ENCODE data around the gene SPACA4. TPM values are rescaled to one million over a fixed set of nuclear protein-coding genes. Genes with fewer than 3 reads are reported as not detected.

Gene SPACA4
- total and polyA plus RNA-seq, 9 of the 15 experiments (the other 6 are each of a cell fraction or from before 2014, with no cell fraction given), result not detected

DNA sequence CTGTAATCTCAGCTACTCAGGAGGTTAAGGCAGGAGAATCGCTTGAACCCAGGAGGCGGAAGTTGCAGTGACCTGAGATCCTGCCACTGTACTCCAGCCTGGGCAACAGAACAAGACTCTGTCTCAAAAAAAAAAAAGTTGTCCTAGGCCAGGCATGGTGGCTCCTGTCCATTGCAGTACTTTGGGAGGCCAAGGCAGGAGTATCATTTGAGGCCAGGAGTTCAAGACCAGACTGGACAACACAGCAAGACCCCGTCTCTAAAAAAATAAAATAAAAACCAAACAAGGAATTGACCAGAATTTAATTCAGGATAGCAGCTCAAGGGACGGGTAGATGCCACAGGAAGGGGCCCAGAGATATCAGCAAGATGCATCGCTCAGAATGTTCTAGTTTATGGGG lies 49.7 kb upstream of the SPACA4 start:
- Histone ChIP-seq H3K4me2 (ENCODE audit: insufficient read depth, low read length) (no peak overlapping the region), H3K27ac (ENCODE audit: extremely low read depth, low read depth, low read length) (no peak overlapping the region), H3K9ac (ENCODE audit: insufficient read depth in 1 of 2, low read depth in 2 of 2, low read length in 2 of 2) (no peak overlapping the region), H3K4me3 (no peak overlapping the region), H3K27me3 (ENCODE audit: control insufficient read depth in 2 of 2, insufficient read depth in 2 of 2, low read length in 2 of 2) (peaks cover 0 to 1% of the 10 kb centered on the region in 2 experiments; a peak in 1 of 5 replicates), H3K36me3 (ENCODE audit: control insufficient read depth, insufficient read depth, low read length) (no peaks in the 10 kb centered on the region), H3K9me3 (replicated peaks; ENCODE audit: control insufficient read depth, insufficient read depth, low read depth, low read length) (no peaks in the 10 kb centered on the region), H3K79me2 (ENCODE audit: control insufficient read depth, insufficient read depth, low read length) (no peaks in the 10 kb centered on the region), H4K20me1 (replicated peaks; ENCODE audit: control insufficient read depth, insufficient read depth, low read length) (no peaks in the 10 kb centered on the region), H3K4me1 (replicated peaks in 1 of 2; ENCODE audit: control insufficient read depth in 2 of 2, insufficient read depth in 2 of 2, low read length in 2 of 2) (peaks cover 8 to 22% of the 10 kb centered on the region in 2 experiments; a peak in 3 of 5 replicates), H3K9me1 (ENCODE audit: control insufficient read depth, insufficient read depth, low read length) (no peaks in the 10 kb centered on the region), H2AFZ (ENCODE audit: low read depth, low read length) (no peak overlapping the region)
- TF ChIP-seq MNT (conservative IDR thresholded peaks at IDR 0.05) (no peak), FOS (IDR thresholded peaks at IDR 0.05; ENCODE audit: extremely low read depth, insufficient read length) (no peak), ZNF121 (CRISPR knock-in tag; conservative IDR thresholded peaks at IDR 0.05) (peak; percentile 99), ZNF212 (CRISPR knock-in tag; IDR thresholded peaks at IDR 0.05) (no peak), RFX1 (IDR thresholded peaks at IDR 0.05) (no peak), BCOR (IDR thresholded peaks at IDR 0.05) (peak; percentile 72), ZBTB11 (CRISPR knock-in tag; IDR thresholded peaks at IDR 0.05) (no peak), KDM1A (IDR thresholded peaks at IDR 0.05) (0 out of 4 replicates have a peak, but pooled peaks of 1 of the 2 experiments have one; percentile 14), ZNF780A (CRISPR knock-in tag; IDR thresholded peaks at IDR 0.05) (no peak), RBM25 (IDR thresholded peaks at IDR 0.05; ENCODE audit: low read depth, low read length, severe bottlenecking) (peak; percentile 55)
- CTCF ChIA-PET (ENCODE audit: low intra/inter-chr PET ratio), result no interaction called here
- no peak for FAIRE-seq
- in situ Hi-C loops (cut with MboI) (no loop called here), intact Hi-C loops (cut with micrococcal nuclease) (no loop called here)
- POLR2A ChIA-PET, result no interaction called here
- WGBS (ENCODE audit: insufficient coverage, low coverage, missing lambda C conversion rate), result 88% methylated on average over 5 of the region's 5 CpGs
- no peak for ATAC-seq
- no peak for DNase-seq (ENCODE audit: extremely low read depth in 1 of 4, low spot score in 3 of 4)
- no TSS peak for BruUV-seq (replicated peaks)
